HAP-1 (cell line): ENCODE measurements around the gene KCTD1.

Experiments
- DNase-seq, 2 experiments: peaks; one replicate each; pipeline ENCODE4 v3.0.0-alpha.2; 2016 to 2020; ENCODE audit warnings: low spot score in 2 of 2
- H3K27me3 ChIP-seq: fragments of 250-450 bp; sonication (Bioruptor Pico); 2 replicates; pipeline ENCODE4 v1.5.1; 2020; ENCODE audit warnings: low read depth, mild to moderate bottlenecking, moderate library complexity
- H3K36me3 ChIP-seq: fragments of 250-450 bp; sonication (Bioruptor Pico); replicated peaks from 2 replicates; pipeline ENCODE4 v1.5.1; 2020; ENCODE audit warnings: mild to moderate bottlenecking
- H3K4me1 ChIP-seq: fragments of 250-450 bp; sonication (Bioruptor Pico); 2 replicates; pipeline ENCODE4 v1.5.1; 2020; ENCODE audit warnings: mild to moderate bottlenecking
- H3K4me3 ChIP-seq: fragments of 250-450 bp; sonication (Bioruptor Pico); 2 replicates; pipeline ENCODE4 v1.5.1; 2020; ENCODE audit warnings: mild to moderate bottlenecking, moderate library complexity
- H3K9me3 ChIP-seq: fragments of 250-450 bp; sonication (Bioruptor Pico); 2 replicates; pipeline ENCODE4 v1.5.1; 2020; ENCODE audit warnings: mild to moderate bottlenecking, moderate library complexity
- in situ Hi-C: fragments of 300-500 bp; cut with MboI; formaldehyde crosslinking; loops from 3 replicates; pipeline ENCODE4 v1.14.3; 2020; ENCODE audit warnings: low sequenced_read_pairs, inconsistent platforms, mixed read lengths

KCTD1 gene

GRCh38 chr18:26459340-26459739 lies 89.0 kb downstream of the KCTD1 start:
- H3K4me3 ChIP-seq, result no peak overlapping the region
- H3K9me3 ChIP-seq, result no peaks in the 10 kb centered on the region
- no peaks in the 10 kb centered on the region for H3K27me3 ChIP-seq
- no peak for DNase-seq
- peaks cover 4% of the 10 kb centered on the region; the same call in 1 of the 2 replicates for H3K36me3 ChIP-seq
- peaks cover 31% of the 10 kb centered on the region for H3K4me1 ChIP-seq
- in situ Hi-C loops, result no loop called here

GRCh38 chr18:26458526-26459232 lies 89.7 kb downstream of the KCTD1 start:
- in situ Hi-C loops, result no loop called here
- no peaks in the 10 kb centered on the region for H3K9me3 ChIP-seq
- H3K36me3 ChIP-seq, result peaks cover 4% of the 10 kb centered on the region; the same call in 1 of the 2 replicates
- peaks cover 31% of the 10 kb centered on the region for H3K4me1 ChIP-seq
- DNase-seq, result no peak
- no peaks in the 10 kb centered on the region for H3K27me3 ChIP-seq
- H3K4me3 ChIP-seq, result no peak overlapping the region

GRCh38 chr18:26457611-26458353 lies 90.6 kb downstream of the KCTD1 start:
- peak in 1 of 2 experiments; percentile 37 for DNase-seq
- in situ Hi-C loops, result no loop called here
- Histone ChIP-seq H3K4me1 (peaks cover 31% of the 10 kb centered on the region), H3K36me3 (peaks cover 4% of the 10 kb centered on the region; the same call in 1 of the 2 replicates), H3K27me3 (no peaks in the 10 kb centered on the region), H3K9me3 (no peaks in the 10 kb centered on the region), H3K4me3 (no peak overlapping the region)

GRCh38 chr18:26457195-26457594 lies 91.2 kb downstream of the KCTD1 start:
- Histone ChIP-seq H3K27me3 (no peaks in the 10 kb centered on the region), H3K4me1 (peaks cover 31% of the 10 kb centered on the region), H3K4me3 (no peak overlapping the region), H3K36me3 (peaks cover 4% of the 10 kb centered on the region; the same call in 1 of the 2 replicates), H3K9me3 (no peaks in the 10 kb centered on the region)
- DNase-seq, result no peak
- in situ Hi-C loops, result no loop called here

GRCh38 chr18:26456070-26456491 lies 92.3 kb downstream of the KCTD1 start:
- H3K27me3 ChIP-seq, result no peaks in the 10 kb centered on the region
- peaks cover 26% of the 10 kb centered on the region for H3K4me1 ChIP-seq
- peaks cover 4% of the 10 kb centered on the region; the same call in 1 of the 2 replicates for H3K36me3 ChIP-seq
- no peak overlapping the region for H3K4me3 ChIP-seq
- DNase-seq, result peak in 1 of 2 experiments; percentile 83
- H3K9me3 ChIP-seq, result no peaks in the 10 kb centered on the region
- in situ Hi-C loops, result no loop called here

- peaks cover 4% of the 10 kb centered on the region; the same call in 1 of the 2 replicates for H3K36me3 ChIP-seq
- peaks cover 22% of the 10 kb centered on the region for H3K4me1 ChIP-seq
- H3K27me3 ChIP-seq, result no peaks in the 10 kb centered on the region
- H3K4me3 ChIP-seq, result no peak overlapping the region
- DNase-seq, result no peak
- in situ Hi-C loops, result no loop called here
- H3K9me3 ChIP-seq, result no peaks in the 10 kb centered on the region
These were observed 92.7 kb downstream of the KCTD1 start for GRCh38 chr18:26455639-26456038.

GRCh38 chr18:26454616-26455015 lies 93.7 kb downstream of the KCTD1 start:
- H3K9me3 ChIP-seq, result no peaks in the 10 kb centered on the region

GRCh38 chr18:26454192-26454591 lies 94.2 kb downstream of the KCTD1 start:
- Histone ChIP-seq H3K4me1 (peaks cover 14% of the 10 kb centered on the region), H3K27me3 (no peaks in the 10 kb centered on the region), H3K36me3 (peaks cover 4% of the 10 kb centered on the region; the same call in 1 of the 2 replicates), H3K9me3 (no peaks in the 10 kb centered on the region), H3K4me3 (no peak overlapping the region)
- in situ Hi-C loops, result no loop called here
- no peak for DNase-seq

More at GRCh38 chr18:26454616-26455015, 93.7 kb downstream of the KCTD1 start:
- peaks cover 14% of the 10 kb centered on the region for H3K4me1 ChIP-seq
- H3K4me3 ChIP-seq, result no peak overlapping the region
- peaks cover 4% of the 10 kb centered on the region; the same call in 1 of the 2 replicates for H3K36me3 ChIP-seq
- no peaks in the 10 kb centered on the region for H3K27me3 ChIP-seq
- DNase-seq, result no peak
- in situ Hi-C loops, result no loop called here

- H3K4me1 ChIP-seq, result peaks cover 14% of the 10 kb centered on the region
- H3K9me3 ChIP-seq, result no peaks in the 10 kb centered on the region
- H3K36me3 ChIP-seq, result peaks cover 4% of the 10 kb centered on the region; the same call in 1 of the 2 replicates
- in situ Hi-C loops, result no loop called here
- H3K4me3 ChIP-seq, result no peak overlapping the region
- H3K27me3 ChIP-seq, result no peaks in the 10 kb centered on the region
- no peak for DNase-seq
These were observed 94.9 kb downstream of the KCTD1 start for GRCh38 chr18:26453386-26453901.

GRCh38 chr18:26450989-26451682 lies 97.2 kb downstream of the KCTD1 start:
- H3K27me3 ChIP-seq, result no peaks in the 10 kb centered on the region
- H3K4me1 ChIP-seq, result peaks cover 5% of the 10 kb centered on the region
- DNase-seq, result no peak
- in situ Hi-C loops, result no loop called here
- peaks cover 4% of the 10 kb centered on the region; the same call in 1 of the 2 replicates for H3K36me3 ChIP-seq
- no peaks in the 10 kb centered on the region; the same call in 1 of the 2 replicates for H3K9me3 ChIP-seq
- H3K4me3 ChIP-seq, result no peak overlapping the region

- Histone ChIP-seq H3K4me1 (no peaks in the 10 kb centered on the region; the same call in 1 of the 2 replicates), H3K36me3 (no peaks in the 10 kb centered on the region), H3K9me3 (no peaks in the 10 kb centered on the region; the same call in 1 of the 2 replicates), H3K27me3 (no peaks in the 10 kb centered on the region), H3K4me3 (no peak overlapping the region)
- in situ Hi-C loops, result no loop called here
- no peak for DNase-seq
These were observed 99.6 kb downstream of the KCTD1 start for GRCh38 chr18:26448714-26449159.

GRCh38 chr18:26443853-26444252 lies 104.5 kb downstream of the KCTD1 start:
- Histone ChIP-seq H3K36me3 (no peaks in the 10 kb centered on the region), H3K9me3 (no peaks in the 10 kb centered on the region; the same call in 1 of the 2 replicates)
- in situ Hi-C loops, result no loop called here

GRCh38 chr18:26442126-26442525 lies 106.2 kb downstream of the KCTD1 start:
- H3K4me1 ChIP-seq, result no peaks in the 10 kb centered on the region
- H3K27me3 ChIP-seq, result no peaks in the 10 kb centered on the region
- H3K36me3 ChIP-seq, result no peaks in the 10 kb centered on the region
- in situ Hi-C loops, result no loop called here
- DNase-seq, result no peak
- H3K9me3 ChIP-seq, result no peaks in the 10 kb centered on the region; the same call in 1 of the 2 replicates
- H3K4me3 ChIP-seq, result no peak overlapping the region

More at GRCh38 chr18:26443853-26444252, 104.5 kb downstream of the KCTD1 start:
- no peak for DNase-seq
- Histone ChIP-seq H3K4me3 (no peak overlapping the region), H3K4me1 (no peaks in the 10 kb centered on the region), H3K27me3 (no peaks in the 10 kb centered on the region)
